Measurements from ENCODE around the gene RNFT2.

The RNFT2 gene, protein sequence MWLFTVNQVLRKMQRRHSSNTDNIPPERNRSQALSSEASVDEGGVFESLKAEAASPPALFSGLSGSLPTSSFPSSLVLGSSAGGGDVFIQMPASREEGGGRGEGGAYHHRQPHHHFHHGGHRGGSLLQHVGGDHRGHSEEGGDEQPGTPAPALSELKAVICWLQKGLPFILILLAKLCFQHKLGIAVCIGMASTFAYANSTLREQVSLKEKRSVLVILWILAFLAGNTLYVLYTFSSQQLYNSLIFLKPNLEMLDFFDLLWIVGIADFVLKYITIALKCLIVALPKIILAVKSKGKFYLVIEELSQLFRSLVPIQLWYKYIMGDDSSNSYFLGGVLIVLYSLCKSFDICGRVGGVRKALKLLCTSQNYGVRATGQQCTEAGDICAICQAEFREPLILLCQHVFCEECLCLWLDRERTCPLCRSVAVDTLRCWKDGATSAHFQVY

DNA sequence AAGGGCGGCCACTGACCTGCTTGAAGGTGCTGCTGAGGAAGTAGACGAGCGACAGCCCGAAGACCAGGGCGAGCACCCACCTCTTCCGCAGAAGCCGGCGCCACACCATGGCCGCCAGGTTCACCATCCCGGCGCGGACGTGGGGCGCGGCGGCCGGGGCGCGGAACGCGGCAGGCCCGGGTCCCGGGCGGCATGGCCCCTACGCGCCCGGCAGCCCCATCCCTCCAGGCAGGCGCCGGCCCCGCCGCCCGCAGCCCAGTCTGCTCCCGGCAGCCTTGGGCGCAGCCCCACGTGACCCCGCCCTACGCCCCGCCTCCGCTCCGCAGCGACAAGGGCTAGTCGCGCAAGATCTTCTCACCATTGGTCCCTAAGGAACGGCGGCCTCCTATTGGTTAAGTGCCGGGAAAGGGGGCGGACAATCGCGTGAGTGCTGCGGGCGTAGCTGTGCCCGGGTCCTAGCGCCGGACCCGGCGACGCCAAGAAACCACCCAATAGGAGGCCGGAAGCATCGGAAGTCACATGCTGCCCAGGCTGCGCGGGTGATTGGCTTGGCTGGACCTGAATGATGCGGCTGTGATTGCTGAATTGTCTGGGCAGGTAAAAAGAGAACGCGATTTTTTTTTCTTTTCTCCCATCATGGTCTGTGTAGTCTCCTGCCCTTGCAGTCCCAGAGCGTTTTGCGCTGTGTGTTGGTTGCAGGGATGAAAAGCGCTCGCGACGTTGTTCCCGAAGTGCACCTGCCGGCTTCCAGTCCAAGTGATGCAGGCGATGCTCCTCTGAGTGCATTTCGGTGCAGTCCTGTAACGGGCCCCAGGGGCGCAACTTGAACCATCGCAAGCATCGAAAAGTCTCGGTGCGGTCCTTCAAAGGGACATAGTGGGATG lies at the start of gene RNFT2, which contains the start of gene SPRING1:
RNFT2 (plus strand) TSS at position 542 of the 884 bp plus-strand sequence. CDS start 2,183 bp downstream, outside the sequence.
SPRING1 (minus strand) TSS at position 296 of the 884 bp plus-strand sequence; CDS start at position 127, 169 bp downstream.
- no peak within 1 kb of the TSS for H3K27ac ChIP-seq (ENCODE audit: low read length)
- H3K4me3 ChIP-seq (ENCODE audit: low read length), result peak within 1 kb of the TSS; percentile 91
- peaks cover 8% of the 10 kb centered on the region for H3K4me1 ChIP-seq (ENCODE audit: control insufficient read depth, low read depth, low read length)
- H3K9me3 ChIP-seq (ENCODE audit: control insufficient read depth, low read depth, low read length), result no peaks in the 10 kb centered on the region
- H3K27me3 ChIP-seq (ENCODE audit: control insufficient read depth, insufficient read depth, low read length), result no peaks in the 10 kb centered on the region
- H3K9ac ChIP-seq (ENCODE audit: low read length), result peak within 1 kb of the TSS; percentile 79
- H3K36me3 ChIP-seq (ENCODE audit: control insufficient read depth, low read depth, low read length), result peaks cover 23% of the 10 kb centered on the region

DNA sequence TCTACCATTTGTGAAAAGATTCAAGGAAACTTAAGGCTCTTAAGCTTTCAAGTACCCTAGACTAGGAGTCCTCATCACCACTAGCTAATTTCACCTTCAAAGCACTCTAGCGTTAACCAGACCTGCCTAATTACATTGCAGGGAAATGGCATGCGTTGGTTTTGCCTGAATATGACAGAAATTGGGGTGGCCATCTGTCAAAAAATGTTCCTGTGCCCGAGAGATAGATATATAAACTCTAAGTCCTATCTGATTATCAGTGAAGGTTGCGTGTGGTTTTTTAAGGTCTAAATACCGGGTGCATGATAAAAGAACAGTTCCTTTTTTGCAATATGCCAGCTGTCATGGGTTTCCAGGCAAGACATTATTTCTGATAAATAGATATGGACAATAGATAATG lies 48.6 kb upstream of the RNFT2 start:
- H3K4me3 ChIP-seq (ENCODE audit: low read length), result no peak overlapping the region
- H3K4me1 ChIP-seq (ENCODE audit: control insufficient read depth, low read depth, low read length), result peaks cover 11% of the 10 kb centered on the region
- no peak overlapping the region for H3K9ac ChIP-seq (ENCODE audit: low read length)

DNA sequence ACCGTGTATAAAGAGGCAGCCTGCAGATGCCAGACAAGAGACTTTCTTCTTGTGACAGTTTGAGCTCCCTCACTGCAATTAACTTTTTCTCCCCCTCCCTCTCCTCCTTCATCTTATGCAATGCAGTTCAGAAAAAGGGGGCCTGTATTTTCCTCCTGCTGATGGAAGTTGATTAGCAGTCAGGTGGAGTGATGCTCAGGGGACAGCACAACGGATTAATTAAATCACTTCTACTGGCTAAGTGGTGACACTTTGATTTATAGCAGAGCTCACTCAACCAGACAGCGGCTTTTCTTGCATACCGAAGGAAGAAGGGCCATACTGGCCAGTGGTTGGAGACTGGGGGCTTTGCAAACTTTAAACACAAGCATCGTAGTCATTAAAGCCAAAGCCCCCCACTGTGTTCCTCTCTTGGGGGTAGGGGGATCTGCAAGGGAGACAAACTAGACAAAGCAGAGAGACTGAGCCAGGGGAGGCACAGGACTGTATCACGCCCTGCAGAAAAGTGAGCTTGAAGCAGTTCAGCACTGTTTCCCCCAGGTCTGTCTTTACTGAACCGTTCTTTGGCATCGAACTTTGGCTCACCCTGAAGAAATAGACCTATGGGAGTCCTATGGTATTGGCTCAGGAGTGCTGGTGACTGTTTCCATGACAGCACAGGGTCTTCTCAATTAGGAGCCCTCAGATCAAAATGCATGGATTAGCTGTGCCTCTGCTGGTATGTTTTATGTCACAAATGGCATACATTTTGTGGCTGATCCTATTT lies 48.0 kb upstream of the RNFT2 start:
- Histone ChIP-seq H3K4me3 (ENCODE audit: low read length) (no peak overlapping the region), H3K36me3 (ENCODE audit: control insufficient read depth, low read depth, low read length) (no peaks in the 10 kb centered on the region), H3K4me1 (ENCODE audit: control insufficient read depth, low read depth, low read length) (peaks cover 11% of the 10 kb centered on the region), H3K27ac (ENCODE audit: low read length) (no peak overlapping the region), H3K9ac (ENCODE audit: low read length) (no peak overlapping the region), H3K27me3 (ENCODE audit: control insufficient read depth, insufficient read depth, low read length) (peaks cover 25% of the 10 kb centered on the region), H3K9me3 (ENCODE audit: control insufficient read depth, low read depth, low read length) (no peaks in the 10 kb centered on the region)

More for the DNA sequence above, 48.6 kb upstream of the RNFT2 start:
- H3K36me3 ChIP-seq (ENCODE audit: control insufficient read depth, low read depth, low read length), result no peaks in the 10 kb centered on the region
- H3K9me3 ChIP-seq (ENCODE audit: control insufficient read depth, low read depth, low read length), result no peaks in the 10 kb centered on the region
- H3K27me3 ChIP-seq (ENCODE audit: control insufficient read depth, insufficient read depth, low read length), result peaks cover 19% of the 10 kb centered on the region
- no peak overlapping the region for H3K27ac ChIP-seq (ENCODE audit: low read length)

DNA sequence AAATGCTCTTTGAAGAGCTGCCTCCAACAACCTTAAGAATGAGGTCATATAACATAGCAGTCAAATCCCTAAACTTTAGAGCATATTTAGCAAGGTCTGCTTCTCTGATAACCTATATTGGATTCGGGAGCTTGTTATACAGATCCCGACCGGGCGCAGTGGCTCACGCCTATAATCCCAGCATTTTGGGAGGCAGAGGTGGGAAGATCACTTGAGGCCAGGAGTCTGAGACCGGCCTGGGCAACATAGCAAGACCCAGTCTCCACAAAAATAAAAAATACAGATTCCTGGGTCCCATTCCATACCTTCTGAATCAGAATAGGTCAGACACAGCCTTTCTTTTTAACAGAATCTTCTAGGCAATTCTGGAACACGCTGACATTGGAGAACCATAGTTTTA lies 46.9 kb upstream of the RNFT2 start:
- Histone ChIP-seq H3K9ac (ENCODE audit: low read length) (no peak overlapping the region), H3K36me3 (ENCODE audit: control insufficient read depth, low read depth, low read length) (no peaks in the 10 kb centered on the region), H3K4me3 (ENCODE audit: low read length) (no peak overlapping the region), H3K9me3 (ENCODE audit: control insufficient read depth, low read depth, low read length) (no peaks in the 10 kb centered on the region), H3K27ac (ENCODE audit: low read length) (no peak overlapping the region), H3K27me3 (ENCODE audit: control insufficient read depth, insufficient read depth, low read length) (peaks cover 28% of the 10 kb centered on the region), H3K4me1 (ENCODE audit: control insufficient read depth, low read depth, low read length) (peaks cover 11% of the 10 kb centered on the region)

DNA sequence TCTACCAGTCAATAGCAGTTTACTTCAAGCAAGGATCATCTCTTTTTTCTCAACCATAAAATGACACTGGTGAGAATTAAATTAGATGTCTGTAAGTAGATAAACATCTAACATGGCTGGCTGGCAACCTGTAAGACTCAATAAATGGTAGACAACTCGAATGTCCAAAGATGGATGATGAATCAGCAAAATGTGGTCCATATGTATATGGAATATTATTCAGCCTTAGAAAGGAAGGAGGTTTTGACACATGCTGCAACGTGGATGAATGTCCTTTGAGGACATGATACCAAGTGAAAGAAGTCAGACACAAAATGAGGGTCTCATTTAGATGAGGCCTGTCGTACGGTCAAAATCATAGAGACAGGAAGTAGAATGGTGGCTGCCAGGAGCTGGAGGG lies 46.5 kb upstream of the RNFT2 start:
- no peaks in the 10 kb centered on the region for H3K36me3 ChIP-seq (ENCODE audit: control insufficient read depth, low read depth, low read length)

DNA sequence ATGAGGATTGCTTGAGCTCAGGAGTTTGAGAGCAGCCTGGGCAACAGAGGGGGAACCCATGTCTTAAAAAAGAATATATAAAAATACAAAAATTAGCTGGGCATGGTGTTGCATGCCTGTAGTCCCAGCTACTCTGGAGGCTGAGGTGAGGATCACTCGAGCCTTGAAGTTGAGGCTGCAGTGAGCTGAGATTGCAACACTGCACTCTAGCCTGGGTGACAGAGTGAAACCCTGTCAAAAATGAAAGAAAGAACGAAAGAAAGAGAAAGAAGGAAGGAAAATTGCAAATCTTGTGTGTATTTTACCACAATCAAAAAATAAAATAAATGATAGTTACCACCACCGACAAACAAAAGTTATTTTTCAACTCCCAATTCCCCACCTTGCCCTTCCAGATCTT lies 45.5 kb upstream of the RNFT2 start:
- Histone ChIP-seq H3K9me3 (ENCODE audit: control insufficient read depth, low read depth, low read length) (no peaks in the 10 kb centered on the region), H3K4me1 (ENCODE audit: control insufficient read depth, low read depth, low read length) (peaks cover 11% of the 10 kb centered on the region), H3K36me3 (ENCODE audit: control insufficient read depth, low read depth, low read length) (no peaks in the 10 kb centered on the region), H3K4me3 (ENCODE audit: low read length) (no peak overlapping the region), H3K9ac (ENCODE audit: low read length) (no peak overlapping the region), H3K27me3 (ENCODE audit: control insufficient read depth, insufficient read depth, low read length) (peaks cover 28% of the 10 kb centered on the region), H3K27ac (ENCODE audit: low read length) (no peak overlapping the region)

More for the DNA sequence above, 46.5 kb upstream of the RNFT2 start:
- Histone ChIP-seq H3K9me3 (ENCODE audit: control insufficient read depth, low read depth, low read length) (no peaks in the 10 kb centered on the region), H3K27me3 (ENCODE audit: control insufficient read depth, insufficient read depth, low read length) (peaks cover 28% of the 10 kb centered on the region), H3K9ac (ENCODE audit: low read length) (no peak overlapping the region), H3K27ac (ENCODE audit: low read length) (no peak overlapping the region), H3K4me3 (ENCODE audit: low read length) (no peak overlapping the region), H3K4me1 (ENCODE audit: control insufficient read depth, low read depth, low read length) (peaks cover 11% of the 10 kb centered on the region)

DNA sequence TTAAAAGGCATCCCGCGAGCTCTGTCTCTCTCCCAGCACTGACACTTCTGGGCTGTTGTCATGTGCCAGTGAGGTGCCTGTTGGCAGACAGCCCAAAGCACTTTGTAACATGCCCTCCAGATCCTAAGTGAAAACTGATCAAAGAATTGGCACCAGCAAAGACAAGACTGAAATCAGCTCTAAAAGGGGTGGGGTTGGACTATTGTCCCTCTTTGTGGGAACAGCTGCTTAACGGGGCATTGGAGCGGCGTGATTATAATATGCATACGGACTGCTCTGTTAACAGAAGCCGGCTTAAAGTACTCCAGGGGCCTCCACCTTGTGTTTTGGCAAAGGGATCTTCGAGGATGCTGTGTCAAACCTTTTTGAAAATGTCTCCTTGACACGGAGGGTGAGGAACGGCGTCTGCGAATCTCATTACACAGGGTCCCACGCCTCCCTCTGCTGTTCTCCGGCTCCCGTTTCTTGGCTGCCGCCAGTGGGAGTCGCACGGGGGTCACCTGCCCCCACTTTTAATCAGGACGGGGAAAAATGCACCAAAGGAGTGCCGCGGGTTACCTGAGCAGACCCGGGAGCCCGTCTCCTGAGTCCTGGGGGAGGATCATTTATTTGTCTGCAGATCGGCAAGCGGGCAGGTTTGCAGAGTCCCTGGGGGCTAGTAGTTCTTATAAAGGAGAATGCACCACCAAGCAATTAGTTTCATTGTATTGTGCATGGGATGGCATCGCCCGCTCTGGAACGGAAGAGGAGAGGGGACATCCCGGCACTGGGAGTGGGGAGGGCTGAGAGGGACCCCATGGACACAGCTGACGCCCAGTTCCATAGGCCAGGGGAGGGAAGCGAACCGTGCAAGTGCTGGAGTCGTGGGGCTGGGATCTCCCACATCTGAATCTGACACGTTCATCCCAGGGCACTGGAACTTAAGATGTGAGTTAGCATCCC lies 44.6 kb upstream of the RNFT2 start:
- Histone ChIP-seq H3K27ac (ENCODE audit: low read length) (no peak overlapping the region), H3K4me1 (ENCODE audit: control insufficient read depth, low read depth, low read length) (peaks cover 11% of the 10 kb centered on the region), H3K27me3 (ENCODE audit: control insufficient read depth, insufficient read depth, low read length) (peaks cover 28% of the 10 kb centered on the region), H3K9ac (ENCODE audit: low read length) (no peak overlapping the region), H3K4me3 (ENCODE audit: low read length) (peak overlapping the region; percentile 56), H3K36me3 (ENCODE audit: control insufficient read depth, low read depth, low read length) (no peaks in the 10 kb centered on the region), H3K9me3 (ENCODE audit: control insufficient read depth, low read depth, low read length) (no peaks in the 10 kb centered on the region)

DNA sequence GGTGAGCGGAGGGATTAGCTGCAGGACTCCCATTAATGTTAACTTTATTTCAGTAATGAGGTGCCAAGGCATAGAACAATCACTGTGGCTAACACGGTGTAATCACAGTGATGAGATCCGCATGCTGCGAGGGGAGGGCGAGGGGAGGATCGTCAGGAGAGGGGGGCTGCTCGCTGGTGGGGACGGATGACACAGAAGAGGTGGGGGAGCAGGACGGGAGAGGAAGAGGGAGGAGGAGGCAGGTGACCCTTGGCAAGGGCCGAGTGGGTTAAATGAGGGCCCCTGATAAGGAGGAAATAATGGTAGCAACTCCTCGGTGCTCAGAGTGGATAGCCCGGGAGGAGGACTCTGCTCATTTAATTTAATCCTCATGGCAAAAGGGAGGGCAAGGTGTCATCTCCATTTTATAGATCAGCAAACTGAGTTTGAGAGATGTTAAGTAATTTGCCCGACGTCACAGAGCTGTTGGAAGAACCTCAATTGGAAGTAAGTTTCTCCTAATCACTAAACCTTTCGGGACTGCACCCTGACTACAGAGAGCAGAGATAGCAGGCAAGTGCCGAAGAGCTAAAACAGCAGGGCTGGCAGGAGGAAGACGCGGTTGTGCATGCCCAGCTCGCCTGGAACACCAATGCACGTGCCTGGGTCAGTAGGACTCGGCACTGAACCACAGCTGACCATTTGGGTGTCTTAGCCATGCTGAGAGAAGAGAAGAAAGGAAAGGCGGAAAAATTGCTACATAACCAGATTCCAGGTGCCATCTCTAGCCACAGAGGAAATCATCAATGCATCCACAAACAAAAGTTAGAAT lies 43.3 kb upstream of the RNFT2 start:
- Histone ChIP-seq H3K36me3 (ENCODE audit: control insufficient read depth, low read depth, low read length) (no peaks in the 10 kb centered on the region), H3K4me3 (ENCODE audit: low read length) (no peak overlapping the region), H3K27ac (ENCODE audit: low read length) (no peak overlapping the region), H3K9me3 (ENCODE audit: control insufficient read depth, low read depth, low read length) (no peaks in the 10 kb centered on the region), H3K4me1 (ENCODE audit: control insufficient read depth, low read depth, low read length) (peaks cover 11% of the 10 kb centered on the region), H3K9ac (ENCODE audit: low read length) (no peak overlapping the region), H3K27me3 (ENCODE audit: control insufficient read depth, insufficient read depth, low read length) (peaks cover 28% of the 10 kb centered on the region)

DNA sequence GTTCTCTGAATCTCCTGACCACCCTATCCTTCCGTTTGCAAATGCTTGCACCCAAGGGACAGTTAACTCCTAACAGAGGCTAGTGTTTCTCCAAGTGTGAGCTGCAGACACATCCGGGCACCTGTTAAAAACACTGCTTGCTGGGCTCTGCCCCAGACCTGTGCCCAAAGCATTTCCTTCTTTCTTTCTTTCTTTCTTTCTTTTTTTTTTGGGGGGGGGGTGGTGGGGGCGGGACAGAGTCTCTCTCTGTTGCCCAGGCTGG lies 42.7 kb upstream of the RNFT2 start:
- no peaks in the 10 kb centered on the region for H3K9me3 ChIP-seq (ENCODE audit: control insufficient read depth, low read depth, low read length)
- H3K36me3 ChIP-seq (ENCODE audit: control insufficient read depth, low read depth, low read length), result no peaks in the 10 kb centered on the region
- H3K9ac ChIP-seq (ENCODE audit: low read length), result no peak overlapping the region
- H3K27ac ChIP-seq (ENCODE audit: low read length), result no peak overlapping the region
- peaks cover 11% of the 10 kb centered on the region for H3K4me1 ChIP-seq (ENCODE audit: control insufficient read depth, low read depth, low read length)
- H3K27me3 ChIP-seq (ENCODE audit: control insufficient read depth, insufficient read depth, low read length), result peaks cover 28% of the 10 kb centered on the region
- H3K4me3 ChIP-seq (ENCODE audit: low read length), result no peak overlapping the region

DNA sequence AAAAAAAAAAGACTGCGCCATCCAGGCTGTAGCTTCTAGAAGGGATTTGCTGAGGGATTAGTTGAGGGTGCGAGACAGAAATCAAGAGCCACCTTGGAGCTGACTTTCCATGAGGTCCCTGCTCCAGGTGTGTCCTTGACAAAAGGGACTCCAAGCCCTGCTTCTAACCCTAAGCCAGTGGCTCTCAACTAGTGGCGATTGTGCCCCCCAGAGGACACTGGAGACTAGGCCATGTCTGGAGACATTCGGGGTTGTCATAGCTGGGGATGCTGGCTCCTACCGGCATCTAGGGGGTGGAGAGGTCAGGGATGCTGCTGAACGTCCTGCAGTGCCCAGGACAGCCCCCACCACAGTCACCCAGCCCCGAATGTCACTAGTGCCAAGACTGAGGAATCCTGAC lies 40.8 kb upstream of the RNFT2 start:
- Histone ChIP-seq H3K9ac (ENCODE audit: low read length) (no peak overlapping the region), H3K36me3 (ENCODE audit: control insufficient read depth, low read depth, low read length) (no peaks in the 10 kb centered on the region), H3K4me3 (ENCODE audit: low read length) (no peak overlapping the region), H3K27me3 (ENCODE audit: control insufficient read depth, insufficient read depth, low read length) (peaks cover 28% of the 10 kb centered on the region), H3K27ac (ENCODE audit: low read length) (no peak overlapping the region), H3K4me1 (ENCODE audit: control insufficient read depth, low read depth, low read length) (peaks cover 11% of the 10 kb centered on the region), H3K9me3 (ENCODE audit: control insufficient read depth, low read depth, low read length) (no peaks in the 10 kb centered on the region)

All from iPS-18a (cell line).